HG02763 (cell line): ENCODE measurements around the gene BRINP3.
"Not testable (repeated sequence)": the region's sequence is repeated elsewhere in the genome, so short reads cannot be mapped to it uniquely, and the experiment has no call there.

Experiments used
- ATAC-seq: cut with Tn5 transposase; IDR thresholded peaks from one replicate; pipeline ENCODE4 v1.9.1; 2021; ENCODE audit warnings: mild to moderate bottlenecking, moderate library complexity; ENCODE audit not compliant: unreplicated experiment

Gene BRINP3

GRCh38 chr1:190126728-190127127 is 350.9 kb downstream of the BRINP3 start:
- no peak for ATAC-seq

GRCh38 chr1:190124068-190124467 is 353.6 kb downstream of the BRINP3 start:
- no peak for ATAC-seq

- not testable (repeated sequence) for ATAC-seq
Observed at GRCh38 chr1:190120564-190120963, 357.1 kb downstream of the BRINP3 start.

GRCh38 chr1:190119683-190120082 is 358.0 kb downstream of the BRINP3 start:
- ATAC-seq = no peak

GRCh38 chr1:190116921-190117320 is 360.7 kb downstream of the BRINP3 start:
- ATAC-seq = no peak

GRCh38 chr1:190104961-190105360 is 372.7 kb downstream of the BRINP3 start:
- ATAC-seq = no peak

GRCh38 chr1:190102757-190103326 is 374.8 kb downstream of the BRINP3 start:
- no peak for ATAC-seq

GRCh38 chr1:190101756-190102155 is 375.9 kb downstream of the BRINP3 start:
- ATAC-seq = no peak

- no peak for ATAC-seq
Observed at GRCh38 chr1:190098756-190099155, 378.9 kb downstream of the BRINP3 start.

- ATAC-seq = no peak
Observed at GRCh38 chr1:190098107-190098506, 379.6 kb downstream of the BRINP3 start.

- ATAC-seq = no peak
Observed at GRCh38 chr1:190095596-190095995, 382.1 kb downstream of the BRINP3 start.

- ATAC-seq = no peak
Observed at GRCh38 chr1:190084552-190084951, 393.1 kb downstream of the BRINP3 start.

GRCh38 chr1:190068304-190068703 is 409.4 kb downstream of the BRINP3 start:
- no peak for ATAC-seq

GRCh38 chr1:190067592-190067991 is 410.1 kb downstream of the BRINP3 start:
- ATAC-seq = no peak

- ATAC-seq = no peak
Observed at GRCh38 chr1:190066011-190066410, 411.7 kb downstream of the BRINP3 start.

GRCh38 chr1:190049314-190049713 is 428.4 kb downstream of the BRINP3 start:
- ATAC-seq = no peak
